ENCODE results near the gene NEIL1.
"Not testable (repeated sequence)": the region's sequence is repeated elsewhere in the genome, so short reads cannot be mapped to it uniquely, and the experiment has no call there.

NEIL1 gene

GRCh38 chr15:75371901-75372688 is 25.3 kb downstream of the NEIL1 start:
- in situ Hi-C loops (cut with HindIII; ENCODE audit: low sequenced_read_pairs) = no loop called here

DNA sequence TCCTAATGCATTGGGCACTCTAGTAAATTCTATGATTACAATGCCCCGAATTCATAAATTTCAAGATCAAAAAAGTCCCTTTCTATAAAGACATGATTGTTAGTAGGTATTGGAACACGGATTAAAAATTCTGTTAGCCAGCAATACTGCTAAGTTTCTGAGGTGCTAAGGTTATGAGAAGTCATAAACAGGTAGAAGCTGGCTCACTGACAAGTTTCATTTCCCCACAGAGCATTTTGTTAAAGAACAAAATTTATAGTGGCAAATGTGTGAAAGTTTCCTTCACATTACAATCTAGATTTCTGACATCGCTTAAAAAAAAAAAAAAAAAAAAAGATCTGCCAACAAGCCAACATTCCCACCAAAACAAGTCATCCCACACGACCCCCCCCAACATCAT is 33.9 kb downstream of the NEIL1 start:
- in situ Hi-C loops (cut with HindIII; ENCODE audit: low sequenced_read_pairs) = no loop called here

GRCh38 chr15:75383986-75384385 is 37.1 kb downstream of the NEIL1 start:
- in situ Hi-C loops (cut with HindIII; ENCODE audit: low sequenced_read_pairs) = not testable (repeated sequence)

GRCh38 chr15:75389791-75390382 is 43.0 kb downstream of the NEIL1 start:
- in situ Hi-C loops (cut with HindIII; ENCODE audit: low sequenced_read_pairs) = no loop called here

- in situ Hi-C loops (cut with HindIII; ENCODE audit: low sequenced_read_pairs) = no loop called here
Observed at GRCh38 chr15:75397494-75397893, 50.7 kb downstream of the NEIL1 start.

- in situ Hi-C loops (cut with HindIII; ENCODE audit: low sequenced_read_pairs) = no loop called here
Observed at GRCh38 chr15:75403892-75404291, 57.1 kb downstream of the NEIL1 start.

Measured in DLD1 (cell line).